ENCODE data around the gene WDR70. TPM values are rescaled to one million over a fixed set of nuclear protein-coding genes. Genes with fewer than 3 reads are reported as not detected.
"Not testable (repeated sequence)": the region's sequence is repeated elsewhere in the genome, so short reads cannot be mapped to it uniquely, and the experiment has no call there.

Gene WDR70
- total and polyA plus RNA-seq, 9 donors: 20.9 to 36.5 (median 31.4) TPM

DNA sequence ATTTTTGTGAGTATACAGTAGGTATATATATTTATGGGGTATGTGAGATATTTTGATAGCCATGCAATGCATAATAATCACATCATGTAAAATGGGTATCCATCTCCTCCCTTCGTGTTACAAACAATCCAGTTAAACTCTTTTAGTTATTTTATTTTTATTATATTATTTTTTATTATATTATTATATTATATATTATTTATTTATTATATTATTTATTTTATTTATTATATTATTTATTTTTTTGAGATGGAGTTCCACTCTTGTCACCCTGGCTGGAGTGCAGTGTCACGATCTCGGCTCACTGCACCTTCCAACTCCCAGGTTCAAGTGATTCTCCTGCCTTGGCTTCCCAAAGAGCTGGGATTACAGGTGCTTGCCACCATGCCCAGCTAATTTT lies 138.6 kb downstream of the WDR70 start:
- Histone ChIP-seq H3K4me3 (no peak overlapping the region), H3K4me1 (ENCODE audit: insufficient read depth) (no peaks in the 10 kb centered on the region), H3K36me3 (no peaks in the 10 kb centered on the region), H3K9me3 (peaks cover 0 to 4% of the 10 kb centered on the region in 2 donors), H3K27me3 (peaks cover 5% of the 10 kb centered on the region), H3K27ac (no peak overlapping the region)
- no peak for DNase-seq
- TF ChIP-seq POLR2A (IDR thresholded peaks at IDR 0.05): no peak
- TF ChIP-seq, protein P1, sequence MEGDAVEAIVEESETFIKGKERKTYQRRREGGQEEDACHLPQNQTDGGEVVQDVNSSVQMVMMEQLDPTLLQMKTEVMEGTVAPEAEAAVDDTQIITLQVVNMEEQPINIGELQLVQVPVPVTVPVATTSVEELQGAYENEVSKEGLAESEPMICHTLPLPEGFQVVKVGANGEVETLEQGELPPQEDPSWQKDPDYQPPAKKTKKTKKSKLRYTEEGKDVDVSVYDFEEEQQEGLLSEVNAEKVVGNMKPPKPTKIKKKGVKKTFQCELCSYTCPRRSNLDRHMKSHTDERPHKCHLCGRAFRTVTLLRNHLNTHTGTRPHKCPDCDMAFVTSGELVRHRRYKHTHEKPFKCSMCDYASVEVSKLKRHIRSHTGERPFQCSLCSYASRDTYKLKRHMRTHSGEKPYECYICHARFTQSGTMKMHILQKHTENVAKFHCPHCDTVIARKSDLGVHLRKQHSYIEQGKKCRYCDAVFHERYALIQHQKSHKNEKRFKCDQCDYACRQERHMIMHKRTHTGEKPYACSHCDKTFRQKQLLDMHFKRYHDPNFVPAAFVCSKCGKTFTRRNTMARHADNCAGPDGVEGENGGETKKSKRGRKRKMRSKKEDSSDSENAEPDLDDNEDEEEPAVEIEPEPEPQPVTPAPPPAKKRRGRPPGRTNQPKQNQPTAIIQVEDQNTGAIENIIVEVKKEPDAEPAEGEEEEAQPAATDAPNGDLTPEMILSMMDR (IDR thresholded peaks at IDR 0.05): no peak
- no peak for TF ChIP-seq EP300 (IDR thresholded peaks at IDR 0.05)
- 98 to 99% (median 98%) methylated on average over 3 of the region's 3 CpGs for WGBS, 3 donors
- intact Hi-C loops (cut with DNase I): loop anchor here in 1 of 4 donors (2.0 kb wide), 1 partner anchor 15 kb away; no protein-coding TSS in a partner anchor

DNA sequence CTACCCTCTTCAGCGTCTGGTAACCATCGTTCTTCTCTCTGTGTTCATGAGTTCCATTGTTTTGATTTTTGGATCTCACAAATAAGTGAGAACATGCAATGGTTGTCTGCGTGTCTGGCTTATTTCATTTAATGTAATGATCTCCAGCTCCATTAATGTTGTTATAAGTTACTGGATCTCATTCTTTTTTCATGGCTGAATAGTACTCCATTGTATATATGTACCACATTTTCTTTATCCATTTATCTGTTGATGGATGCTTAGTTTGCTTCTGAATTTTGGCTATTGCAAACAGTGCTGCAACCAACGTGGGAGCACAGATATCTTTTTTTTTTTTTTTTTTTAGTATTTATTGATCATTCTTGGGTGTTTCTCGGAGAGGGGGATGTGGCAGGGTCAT lies 139.2 kb downstream of the WDR70 start:
- not testable (repeated sequence) for H3K4me3 ChIP-seq; H3K9me3 ChIP-seq; H3K27ac ChIP-seq; H3K4me1 ChIP-seq (ENCODE audit: insufficient read depth); DNase-seq; H3K27me3 ChIP-seq; H3K36me3 ChIP-seq
- WGBS, 3 donors: 95 to 100% (median 95%) methylated on average over 4 to 5 of the region's 5 CpGs
- intact Hi-C loops (cut with DNase I): loop anchor here in 1 of 4 donors (2.0 kb wide), 1 partner anchor 16 kb away; no protein-coding TSS in a partner anchor

DNA sequence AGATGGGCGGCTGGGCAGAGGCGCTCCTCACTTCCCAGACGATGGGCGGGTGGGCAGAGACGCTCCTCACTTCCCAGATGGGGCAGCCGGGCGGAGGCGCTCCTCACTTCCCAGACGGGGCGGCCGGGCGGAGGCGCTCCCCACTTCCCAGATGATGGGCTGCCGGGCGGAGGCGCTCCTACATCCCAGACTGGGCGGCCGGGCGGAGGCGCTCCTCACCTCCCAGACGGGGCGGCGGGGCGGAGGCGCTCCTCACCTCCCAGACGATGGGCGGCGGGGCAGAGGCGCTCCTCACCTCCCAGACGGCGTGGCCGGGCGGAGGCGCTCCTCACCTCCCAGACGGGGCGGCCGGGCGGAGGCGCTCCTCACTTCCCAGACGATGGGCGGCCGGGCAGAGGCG lies 140.2 kb downstream of the WDR70 start:
- Histone ChIP-seq H3K9me3 (peaks cover 0 to 4% of the 10 kb centered on the region in 2 donors), H3K36me3 (no peaks in the 10 kb centered on the region), H3K27ac (no peak overlapping the region), H3K27me3 (peaks cover 5% of the 10 kb centered on the region), H3K4me3 (no peak overlapping the region), H3K4me1 (ENCODE audit: insufficient read depth) (no peaks in the 10 kb centered on the region)
- WGBS, 3 donors: 95 to 100% (median 98%) methylated on average over 27 to 43 of the region's 43 CpGs
- no peak for DNase-seq
- no peak for TF ChIP-seq EP300 (IDR thresholded peaks at IDR 0.05)
- intact Hi-C loops (cut with DNase I): loop anchor here in 1 of 4 donors (2.0 kb wide), 1 partner anchor 17 kb away; no protein-coding TSS in a partner anchor

DNA sequence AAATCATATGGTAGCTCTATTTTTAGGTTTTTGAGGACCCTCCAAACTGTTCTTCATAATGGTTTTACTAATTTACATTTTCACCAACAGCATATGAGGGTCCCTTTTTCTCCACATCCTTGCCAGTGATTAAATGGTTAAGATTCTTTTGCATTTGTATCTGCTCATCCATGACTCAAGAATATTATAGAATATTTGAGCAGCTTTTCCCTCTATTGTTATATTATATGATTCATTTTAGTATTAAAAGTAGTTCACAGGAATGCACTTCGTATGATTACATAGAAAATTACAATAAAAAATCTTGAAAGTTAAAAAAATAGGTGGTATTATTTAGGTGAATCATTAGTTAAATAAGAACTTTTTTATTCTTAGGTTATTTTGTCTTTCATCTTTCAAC lies 140.7 kb downstream of the WDR70 start:
- Histone ChIP-seq H3K36me3 (no peaks in the 10 kb centered on the region), H3K9me3 (peaks cover 0 to 4% of the 10 kb centered on the region in 2 donors), H3K27me3 (peaks cover 5% of the 10 kb centered on the region), H3K4me1 (ENCODE audit: insufficient read depth) (no peaks in the 10 kb centered on the region), H3K4me3 (no peak overlapping the region), H3K27ac (no peak overlapping the region)
- 94 to 96% (median 96%) methylated on average over 1 of the region's 1 CpG for WGBS, 3 donors
- no peak for DNase-seq
- intact Hi-C loops (cut with DNase I): loop anchor here in 1 of 4 donors (2.0 kb wide), 1 partner anchor 17 kb away; no protein-coding TSS in a partner anchor
- no peak for TF ChIP-seq EP300 (IDR thresholded peaks at IDR 0.05)
- TF ChIP-seq, protein P1 (IDR thresholded peaks at IDR 0.05): no peak
- no peak for TF ChIP-seq POLR2A (IDR thresholded peaks at IDR 0.05)

DNA sequence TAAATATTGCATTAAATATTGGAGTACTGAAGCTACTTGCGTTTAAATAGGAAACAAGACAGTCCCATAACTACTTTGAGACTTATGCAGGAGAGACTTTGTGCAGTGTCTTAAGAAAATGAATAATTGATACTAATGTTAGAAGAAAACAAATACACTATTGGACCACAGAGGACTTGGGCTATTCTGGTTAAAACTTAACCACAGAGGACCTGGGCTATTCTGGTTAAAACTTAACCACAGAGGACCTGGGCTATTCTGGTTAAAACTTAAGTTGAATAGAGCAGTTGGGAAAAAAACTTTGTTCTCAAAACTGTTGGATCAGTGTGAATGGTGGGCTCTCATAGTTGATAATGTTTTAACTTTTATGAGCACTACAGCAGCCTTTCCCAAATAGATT lies 141.7 kb downstream of the WDR70 start:
- Histone ChIP-seq H3K4me1 (ENCODE audit: insufficient read depth) (no peaks in the 10 kb centered on the region), H3K36me3 (no peaks in the 10 kb centered on the region), H3K9me3 (peaks cover 0 to 4% of the 10 kb centered on the region in 2 donors), H3K27me3 (peaks cover 5% of the 10 kb centered on the region), H3K27ac (no peak overlapping the region), H3K4me3 (no peak overlapping the region)
- WGBS, 3 donors: 94 to 97% (median 96%) methylated on average over 1 of the region's 1 CpG
- DNase-seq: no peak
- TF ChIP-seq EP300 (IDR thresholded peaks at IDR 0.05): no peak
- TF ChIP-seq, protein P1 (IDR thresholded peaks at IDR 0.05): no peak
- TF ChIP-seq POLR2A (IDR thresholded peaks at IDR 0.05): no peak
- intact Hi-C loops (cut with DNase I): no loop called here

All from ovary (tissue), 9 donors.